Activated CD8-positive, alpha-beta memory T cell treated with anti-CD3 and anti-CD28 coated beads for 36 hours (primary cell): Measurements from ENCODE around the gene GMDS. TPM values are rescaled to one million over a fixed set of nuclear protein-coding genes. Genes with fewer than 3 reads are reported as not detected.
"Not testable (repeated sequence)": the region's sequence is repeated elsewhere in the genome, so short reads cannot be mapped to it uniquely, and the experiment has no call there.

Experiments used
- CTCF ChIA-PET: fragments of 350-600 bp; sonication (Branson Sonifier 250); formaldehyde crosslinking; loops from one replicate; lab custom pipeline; 2021; ENCODE audit warnings: antibody characterized with exemption; lab: Charles Lee
- POLR2A ChIA-PET: fragments of 350-600 bp; sonication (Branson Sonifier 250); formaldehyde crosslinking; loops from one replicate; lab custom pipeline; 2021; ENCODE audit warnings: antibody characterized with exemption; lab: Charles Lee
- total RNA-seq, 2 experiments: library from RNA; stranded (reverse); gene quantifications; one replicate each; pipeline ENCODE4 v1.2.3, GENCODE V29; 2021

The GMDS gene
- total RNA-seq, 2 experiments from 2014 or later, result 36.0 to 37.1 TPM

DNA sequence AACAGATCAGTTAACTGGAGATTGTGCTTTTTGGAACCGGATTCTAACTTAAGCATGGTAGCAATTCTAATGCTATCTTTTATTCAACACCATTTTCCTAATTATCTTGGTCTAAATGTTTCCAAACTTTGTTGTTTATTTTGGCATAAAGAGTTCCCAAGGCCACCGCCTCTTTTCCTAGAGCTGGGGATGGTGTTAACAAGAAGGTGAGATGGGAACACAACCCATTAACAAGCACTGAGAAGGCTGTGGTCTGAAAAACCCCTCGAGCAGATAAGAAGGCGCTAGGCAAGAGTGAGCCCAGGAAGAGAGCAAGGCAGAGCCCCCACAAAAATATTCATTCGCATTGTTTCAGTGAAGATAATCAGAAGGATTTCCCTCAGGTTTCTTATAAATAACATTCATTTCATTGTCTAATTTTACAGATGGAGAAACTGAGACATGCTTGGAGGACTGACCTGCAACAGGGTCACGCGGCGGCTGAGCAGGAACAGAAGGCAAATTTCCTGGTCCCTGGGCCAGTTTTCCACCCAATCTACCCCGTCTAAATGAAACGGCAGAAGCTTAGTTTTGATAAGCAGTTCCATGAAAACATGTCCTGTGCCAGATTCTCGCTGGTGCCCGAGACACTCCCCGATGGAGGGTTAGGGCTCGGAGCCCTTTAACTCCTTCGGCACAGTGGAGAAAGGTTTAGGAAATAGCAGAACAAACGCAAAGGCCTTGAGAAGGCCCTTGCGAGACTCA, 480.1 kb downstream of the GMDS start:
- POLR2A ChIA-PET, result no interaction called here
- CTCF ChIA-PET, result no interaction called here

GRCh38 chr6:1764397-1764987, 480.9 kb downstream of the GMDS start:
- CTCF ChIA-PET, result no interaction called here

DNA sequence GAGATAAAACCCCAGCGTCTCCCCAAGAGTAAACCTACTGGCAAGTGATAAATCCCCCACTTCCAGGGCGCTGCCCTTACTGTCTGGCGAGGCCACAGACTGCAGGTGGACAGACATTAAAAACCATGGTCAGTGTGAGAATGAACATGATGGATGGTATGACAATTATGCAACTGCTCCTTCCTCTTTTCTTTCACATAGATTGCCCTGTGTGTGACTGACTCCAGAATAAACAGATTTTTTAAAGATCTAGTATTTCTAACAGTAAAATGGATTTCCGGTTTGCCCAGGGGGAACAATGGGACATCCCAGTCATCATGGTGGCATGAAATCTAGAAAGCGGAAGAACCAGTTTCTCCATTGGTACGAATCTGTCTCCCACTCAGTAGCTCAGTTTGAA, 482.0 kb downstream of the GMDS start:
- POLR2A ChIA-PET, result no interaction called here
- CTCF ChIA-PET, result no interaction called here

More at GRCh38 chr6:1764397-1764987, 480.9 kb downstream of the GMDS start:
- POLR2A ChIA-PET, result no interaction called here

DNA sequence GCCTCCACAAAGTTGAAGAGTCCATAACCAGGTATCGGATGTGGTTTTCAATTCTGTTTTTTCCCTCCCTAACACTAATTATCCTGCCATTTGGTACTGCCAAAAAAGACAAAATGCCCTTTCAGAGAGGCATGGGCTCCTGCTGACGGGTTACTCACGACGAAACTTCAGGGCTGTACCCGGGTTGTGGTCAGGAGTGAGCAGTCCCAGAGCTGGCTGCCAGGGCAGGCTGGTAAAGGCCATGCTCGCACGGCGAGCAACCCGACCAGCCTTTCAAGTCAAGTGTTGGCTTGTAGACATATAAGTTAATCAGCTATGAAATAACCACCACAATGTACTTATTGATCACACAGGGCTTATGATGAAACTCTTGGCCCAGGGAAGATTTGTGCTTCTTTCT, 483.2 kb downstream of the GMDS start:
- ChIA-PET CTCF (no interaction called here), POLR2A (no interaction called here)

DNA sequence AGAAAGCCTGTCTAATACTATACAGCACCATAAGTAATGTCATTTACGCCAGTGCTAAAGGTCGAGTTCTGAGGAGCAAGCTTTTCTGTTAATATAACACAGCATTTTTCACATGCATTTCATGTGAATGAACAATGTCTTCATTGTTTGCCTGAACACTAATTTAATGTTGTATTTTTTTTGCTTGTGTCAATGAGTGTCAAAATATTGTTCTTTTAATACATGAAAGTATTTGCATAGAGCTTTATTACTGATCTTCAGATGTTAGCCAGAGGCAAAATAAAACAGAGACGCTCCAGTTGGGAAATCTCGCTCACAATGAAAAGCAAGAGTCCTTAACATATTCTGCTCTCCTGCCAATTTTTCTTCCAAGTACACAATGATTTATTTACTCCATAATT, 483.9 kb downstream of the GMDS start:
- CTCF ChIA-PET, result no interaction called here
- POLR2A ChIA-PET, result no interaction called here

DNA sequence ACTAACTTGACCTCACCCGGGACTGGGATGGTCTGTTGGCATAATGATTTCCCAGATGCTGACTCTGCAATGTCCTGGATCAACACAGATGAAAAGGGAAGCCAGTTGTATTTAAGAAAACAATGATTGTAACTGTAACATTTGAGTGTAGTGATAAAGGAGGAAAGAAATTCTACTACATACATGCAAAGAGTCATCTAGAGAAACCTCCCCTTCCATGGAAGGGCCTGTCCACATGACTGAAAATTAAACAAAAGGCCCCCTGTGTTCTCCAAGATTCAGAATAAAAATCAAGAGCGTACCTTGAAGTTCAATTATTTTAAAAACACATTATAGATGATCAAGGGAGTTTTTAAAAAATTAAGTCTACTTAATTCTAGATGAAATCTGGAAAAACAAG, 484.5 kb downstream of the GMDS start:
- ChIA-PET CTCF (no interaction called here), POLR2A (no interaction called here)

DNA sequence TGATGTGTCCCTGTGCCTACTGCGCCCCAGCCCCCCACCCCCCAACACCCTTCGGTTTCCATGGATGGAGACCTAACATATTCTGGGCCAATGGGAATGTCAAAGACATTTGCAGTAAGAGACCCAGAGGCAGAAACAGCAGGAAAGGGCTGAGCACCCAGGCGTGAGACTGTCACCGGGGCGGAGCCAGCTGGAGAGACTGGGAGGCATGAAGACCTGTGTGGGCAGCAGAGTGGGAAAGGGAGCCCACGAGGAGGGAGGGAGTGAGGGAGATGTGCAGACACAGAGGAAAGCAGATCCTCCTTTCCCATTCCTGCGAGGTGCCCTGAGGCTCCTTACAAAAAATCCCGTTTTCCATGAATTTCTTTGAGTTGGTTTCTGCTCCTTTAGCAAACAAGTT, 485.5 kb downstream of the GMDS start:
- POLR2A ChIA-PET, result no interaction called here

DNA sequence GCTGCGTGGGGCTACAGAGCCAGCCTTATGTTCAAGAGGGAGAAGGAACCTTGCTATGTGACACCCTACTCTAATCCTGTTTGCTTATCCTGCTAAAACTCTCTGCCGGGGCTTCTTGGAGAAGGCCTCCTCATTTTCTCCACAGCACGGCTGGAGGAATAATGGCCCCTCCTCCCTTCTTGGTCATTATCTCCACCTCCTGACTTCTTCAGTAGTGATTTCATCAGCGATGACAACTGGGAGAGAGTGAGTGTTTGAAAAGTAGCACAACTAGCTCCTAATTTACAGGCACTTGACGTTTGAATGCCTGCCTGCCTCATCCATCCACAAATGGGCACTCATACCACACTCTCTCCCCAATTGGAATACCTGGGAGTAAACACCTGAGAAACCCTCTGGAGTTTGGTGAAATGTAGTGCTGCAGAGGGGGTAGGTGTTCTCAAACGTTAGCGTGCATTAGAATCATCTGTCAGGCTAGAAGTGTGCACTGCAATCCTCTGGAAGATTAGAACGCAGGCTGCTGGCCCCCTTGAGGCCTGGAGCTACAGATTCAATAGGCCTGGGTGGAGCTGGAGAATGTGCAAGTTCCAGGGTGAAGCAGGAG, 487.2 kb downstream of the GMDS start:
- POLR2A ChIA-PET, result no interaction called here
- CTCF ChIA-PET, result no interaction called here

More for the DNA sequence above, 485.5 kb downstream of the GMDS start:
- CTCF ChIA-PET, result no interaction called here

GRCh38 chr6:1757131-1757530, 488.3 kb downstream of the GMDS start:
- ChIA-PET CTCF (no interaction called here), POLR2A (no interaction called here)

- POLR2A ChIA-PET, result interaction anchor here (0.5 kb wide), 1 partner anchor 175 kb away, joined by 7 read pairs; no protein-coding TSS in a partner anchor
- CTCF ChIA-PET, result no interaction called here
Measured at GRCh38 chr6:1756472-1757129, 488.8 kb downstream of the GMDS start.

DNA sequence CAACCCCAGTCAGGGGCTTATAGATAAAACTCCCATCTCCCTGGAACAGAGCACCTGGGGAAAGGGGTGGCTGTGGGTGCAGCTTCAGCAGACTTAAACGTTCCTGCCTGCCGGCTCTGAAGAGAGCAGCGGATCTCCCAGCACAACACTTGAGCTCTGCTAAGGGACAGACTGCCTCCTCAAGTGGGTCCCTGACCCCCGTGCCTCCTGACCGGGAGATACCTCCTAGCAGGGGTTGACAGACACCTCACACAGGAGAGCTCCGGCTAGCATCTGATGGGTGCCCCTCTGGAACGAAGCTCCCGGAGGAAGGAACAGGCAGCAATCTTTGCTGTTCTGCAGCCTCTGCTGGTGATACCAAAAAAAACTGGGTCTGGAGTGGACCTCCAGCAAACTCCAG, 494.3 kb downstream of the GMDS start:
- CTCF ChIA-PET, POLR2A ChIA-PET: not testable (repeated sequence)

DNA sequence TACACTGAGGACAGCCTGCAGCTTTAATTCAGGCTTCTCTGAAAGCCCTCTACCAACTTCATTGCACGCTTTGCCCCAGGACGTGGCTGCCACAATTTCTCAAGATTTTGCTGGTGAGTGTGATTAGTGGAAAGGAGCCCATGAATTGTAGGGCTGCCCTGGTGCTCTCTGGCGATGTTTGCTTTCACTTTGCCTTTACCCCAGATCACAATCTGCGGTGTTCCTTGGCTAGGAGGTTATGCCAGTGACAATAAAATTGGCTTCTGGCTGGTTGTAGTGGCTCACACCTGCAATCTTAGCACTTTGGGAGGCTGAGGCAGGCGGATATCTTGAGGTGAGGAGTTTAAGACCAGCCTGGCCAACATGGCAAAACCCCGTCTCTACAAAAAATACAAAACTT, 496.4 kb downstream of the GMDS start:
- CTCF ChIA-PET, result no interaction called here
- POLR2A ChIA-PET, result no interaction called here

- CTCF ChIA-PET, result no interaction called here
- POLR2A ChIA-PET, result no interaction called here
Measured at GRCh38 chr6:1747531-1747930, 497.9 kb downstream of the GMDS start.

DNA sequence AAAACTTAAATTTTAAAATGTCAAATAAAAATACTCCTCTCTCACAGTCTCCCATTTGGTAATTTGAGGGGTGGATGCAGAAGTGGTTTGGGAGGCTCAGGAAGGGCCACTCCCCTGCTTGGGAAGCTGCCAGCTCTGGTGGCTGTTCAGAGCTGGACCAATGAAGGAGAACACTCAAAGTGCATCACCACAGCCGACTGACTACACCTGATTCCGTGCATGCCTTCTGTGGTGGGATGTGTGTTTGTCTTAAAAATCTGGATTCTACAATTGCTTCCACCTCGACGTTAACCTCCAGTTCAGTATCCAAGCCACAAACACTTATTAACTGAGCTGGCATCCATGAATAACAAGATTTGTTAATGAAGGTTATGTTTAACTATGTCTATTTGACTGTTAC, 498.4 kb downstream of the GMDS start:
- POLR2A ChIA-PET, result no interaction called here
- CTCF ChIA-PET, result no interaction called here

DNA sequence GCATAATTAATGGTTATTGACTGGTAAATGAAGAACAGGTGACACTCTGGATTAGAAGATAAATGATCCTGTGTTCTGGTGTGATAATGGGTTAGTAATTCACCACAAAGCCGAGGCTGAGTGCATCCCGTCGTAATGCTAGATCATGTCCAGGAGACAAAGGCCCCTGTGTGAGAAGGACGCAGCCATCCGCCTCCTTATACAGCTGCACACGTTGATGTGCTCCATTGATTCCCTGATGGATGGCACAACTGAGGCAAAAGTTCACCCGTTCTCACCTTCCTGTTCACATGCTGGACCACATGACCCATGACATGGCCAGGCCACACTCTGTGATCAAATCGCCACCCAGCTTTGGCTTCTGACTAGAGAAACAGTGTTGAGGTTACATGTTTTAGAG, 499.6 kb downstream of the GMDS start:
- POLR2A ChIA-PET, result no interaction called here
- CTCF ChIA-PET, result no interaction called here

DNA sequence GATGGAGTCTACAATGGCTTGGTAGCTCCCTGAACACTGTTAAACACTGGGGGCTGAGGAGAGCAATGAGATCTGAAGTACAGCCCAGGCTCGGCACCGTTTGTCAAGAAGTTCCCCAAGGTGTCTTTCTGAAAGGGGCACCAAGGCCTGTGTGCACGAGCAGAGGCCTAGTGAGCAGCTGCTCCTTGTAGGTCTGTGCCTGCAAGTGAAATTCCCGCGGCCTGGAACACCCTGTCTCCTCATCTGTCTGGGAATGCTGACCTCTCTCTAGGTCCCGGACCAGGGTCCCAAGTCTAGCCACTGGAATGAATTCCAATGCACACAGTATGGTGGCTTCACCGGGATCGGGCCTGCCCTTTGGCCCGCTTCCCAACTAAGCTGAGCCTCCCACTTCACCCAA, 500.9 kb downstream of the GMDS start:
- POLR2A ChIA-PET, result no interaction called here

DNA sequence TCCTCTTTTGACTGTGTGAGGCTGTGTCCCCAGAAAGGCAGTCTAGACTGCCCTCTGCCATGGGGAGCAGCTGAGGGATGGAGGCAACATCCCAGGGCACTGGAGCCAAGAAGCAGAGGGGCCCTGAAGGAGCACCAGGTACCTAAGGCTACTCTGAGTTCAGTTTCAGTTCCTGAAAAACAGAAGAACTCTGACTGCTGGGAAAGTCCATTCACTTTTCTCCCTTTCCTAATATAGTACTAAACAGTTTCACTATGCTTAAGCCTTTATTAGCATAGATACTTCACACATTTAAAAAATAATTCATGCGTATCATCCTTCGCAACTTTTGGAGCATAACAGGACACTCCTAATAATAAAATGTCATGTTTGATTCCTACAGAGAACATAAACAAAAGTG, 505.7 kb downstream of the GMDS start:
- ChIA-PET POLR2A (no interaction called here), CTCF (no interaction called here)

More for the DNA sequence above, 500.9 kb downstream of the GMDS start:
- CTCF ChIA-PET, result no interaction called here

DNA sequence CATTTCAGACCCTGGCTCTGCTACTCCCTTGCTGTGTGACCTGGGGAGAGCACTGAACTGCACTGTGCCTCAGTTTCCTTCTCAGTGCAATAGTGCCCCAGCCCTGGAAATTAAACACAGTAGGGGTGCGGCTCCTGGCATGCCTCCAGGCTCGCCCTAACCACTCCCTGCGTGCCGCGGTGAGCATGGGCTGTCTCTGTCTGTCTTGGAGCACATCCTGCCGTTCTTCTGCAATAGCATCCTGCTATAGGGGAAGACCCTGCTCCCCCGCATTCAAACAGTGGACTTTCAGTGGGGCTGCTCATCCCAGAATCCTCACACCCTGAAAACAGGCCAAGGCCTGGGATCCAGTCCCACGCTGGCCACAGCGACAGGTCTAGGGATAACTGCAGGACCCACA, 506.2 kb downstream of the GMDS start:
- CTCF ChIA-PET, result no interaction called here
- POLR2A ChIA-PET, result no interaction called here

GRCh38 chr6:1738558-1739081, 506.8 kb downstream of the GMDS start:
- ChIA-PET POLR2A (no interaction called here), CTCF (no interaction called here)
